WERI-Rb-1 (cell line): ENCODE results near the gene PPP2R2C.

Source experiments
- DNase-seq: peaks from one replicate; pipeline ENCODE4 v3.0.0-alpha.2; 2020
- H3K27ac ChIP-seq: fragments of 250-450 bp; sonication (Bioruptor Pico); 2 replicates; pipeline ENCODE4 v1.5.1; 2020; ENCODE audit warnings: mild to moderate bottlenecking, moderate library complexity
- H3K27me3 ChIP-seq: fragments of 250-450 bp; sonication (Bioruptor Pico); 2 replicates; pipeline ENCODE4 v1.5.1; 2021; ENCODE audit warnings: mild to moderate bottlenecking, low read depth, moderate library complexity; ENCODE audit not compliant: insufficient read depth, severe bottlenecking
- H3K36me3 ChIP-seq: fragments of 250-450 bp; sonication (Bioruptor Pico); 2 replicates; pipeline ENCODE4 v1.5.1; 2020; ENCODE audit warnings: mild to moderate bottlenecking, moderate library complexity
- H3K4me3 ChIP-seq: 2 replicates; pipeline ENCODE4 v1.5.1; 2011; ENCODE audit warnings: low read depth, mild to moderate bottlenecking, control low read depth, low read length
- H3K9me3 ChIP-seq: fragments of 250-450 bp; sonication (Bioruptor Pico); 2 replicates; pipeline ENCODE4 v1.5.1; 2021; ENCODE audit warnings: mild to moderate bottlenecking, moderate library complexity; ENCODE audit not compliant: severe bottlenecking
- TF ChIP-seq, protein P1 (sequence below): IDR thresholded peaks from 2 replicates; pipeline ENCODE4 v1.5.1; 2011; ENCODE audit warnings: low read depth, mild to moderate bottlenecking, control low read depth, inconsistent platforms, low read length

PPP2R2C gene

DNA sequence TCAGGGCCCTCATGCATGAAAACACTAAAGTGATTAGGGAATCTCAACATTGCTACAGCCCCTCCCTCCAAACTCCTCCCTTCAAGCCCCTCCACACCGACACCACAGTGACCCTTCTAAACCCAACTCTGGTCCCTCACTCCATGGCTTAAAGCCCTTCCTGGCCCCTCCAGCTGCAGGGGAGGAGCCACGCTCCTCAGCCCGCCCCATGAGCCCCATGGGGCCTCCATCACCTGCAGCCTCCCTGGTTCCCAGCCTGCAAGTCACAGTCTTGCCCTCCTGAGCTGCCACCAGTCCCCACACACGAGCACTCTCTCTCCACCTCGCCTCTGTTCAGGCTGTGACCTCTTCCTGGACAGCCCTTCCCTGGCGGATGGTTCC is 31.2 kb downstream of the PPP2R2C start:
- no peak overlapping the region for H3K27ac ChIP-seq
- H3K36me3 ChIP-seq, result no peaks in the 10 kb centered on the region
- H3K27me3 ChIP-seq, result no peaks in the 10 kb centered on the region
- no peaks in the 10 kb centered on the region for H3K9me3 ChIP-seq
- TF ChIP-seq, protein P1, sequence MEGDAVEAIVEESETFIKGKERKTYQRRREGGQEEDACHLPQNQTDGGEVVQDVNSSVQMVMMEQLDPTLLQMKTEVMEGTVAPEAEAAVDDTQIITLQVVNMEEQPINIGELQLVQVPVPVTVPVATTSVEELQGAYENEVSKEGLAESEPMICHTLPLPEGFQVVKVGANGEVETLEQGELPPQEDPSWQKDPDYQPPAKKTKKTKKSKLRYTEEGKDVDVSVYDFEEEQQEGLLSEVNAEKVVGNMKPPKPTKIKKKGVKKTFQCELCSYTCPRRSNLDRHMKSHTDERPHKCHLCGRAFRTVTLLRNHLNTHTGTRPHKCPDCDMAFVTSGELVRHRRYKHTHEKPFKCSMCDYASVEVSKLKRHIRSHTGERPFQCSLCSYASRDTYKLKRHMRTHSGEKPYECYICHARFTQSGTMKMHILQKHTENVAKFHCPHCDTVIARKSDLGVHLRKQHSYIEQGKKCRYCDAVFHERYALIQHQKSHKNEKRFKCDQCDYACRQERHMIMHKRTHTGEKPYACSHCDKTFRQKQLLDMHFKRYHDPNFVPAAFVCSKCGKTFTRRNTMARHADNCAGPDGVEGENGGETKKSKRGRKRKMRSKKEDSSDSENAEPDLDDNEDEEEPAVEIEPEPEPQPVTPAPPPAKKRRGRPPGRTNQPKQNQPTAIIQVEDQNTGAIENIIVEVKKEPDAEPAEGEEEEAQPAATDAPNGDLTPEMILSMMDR, result no peak
- no peak overlapping the region for H3K4me3 ChIP-seq
- no peak for DNase-seq

DNA sequence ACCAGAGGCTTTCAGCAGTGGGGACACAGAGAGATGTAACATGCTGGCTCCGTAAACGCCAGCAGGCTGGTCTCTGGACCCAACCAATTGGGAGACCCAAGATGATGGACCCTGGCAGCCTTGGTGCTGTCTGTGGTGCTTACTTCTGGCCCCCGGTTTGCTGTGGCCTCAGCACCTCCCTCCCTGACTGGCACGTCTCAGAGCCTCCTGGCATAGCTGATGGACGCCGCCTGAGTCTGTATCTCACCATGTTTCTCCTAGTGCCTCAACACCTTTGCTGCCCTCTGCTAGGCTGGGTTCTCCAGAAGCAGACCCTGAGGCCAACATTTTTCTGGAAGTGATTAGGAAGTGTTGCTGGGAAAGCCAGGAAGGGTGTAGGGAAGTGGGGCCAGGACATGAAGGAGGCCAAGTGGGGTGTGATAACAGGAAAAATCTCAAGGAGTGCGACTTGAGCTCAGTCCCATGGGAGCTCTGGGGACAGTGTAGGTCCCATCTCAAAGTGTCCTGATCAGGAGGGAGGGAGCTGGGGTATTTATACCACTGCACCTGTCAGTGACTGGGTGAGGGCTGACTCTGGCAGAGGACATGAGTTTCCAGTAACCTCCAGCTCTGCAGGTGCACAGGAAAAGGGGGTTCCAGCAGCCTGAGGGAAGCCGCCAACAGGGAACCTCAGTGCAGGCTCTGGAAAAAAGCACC is 31.8 kb downstream of the PPP2R2C start:
- TF ChIP-seq, protein P1, result no peak
- Histone ChIP-seq H3K36me3 (no peaks in the 10 kb centered on the region), H3K4me3 (no peak overlapping the region), H3K27ac (no peak overlapping the region), H3K9me3 (no peaks in the 10 kb centered on the region), H3K27me3 (no peaks in the 10 kb centered on the region)
- DNase-seq, result no peak

DNA sequence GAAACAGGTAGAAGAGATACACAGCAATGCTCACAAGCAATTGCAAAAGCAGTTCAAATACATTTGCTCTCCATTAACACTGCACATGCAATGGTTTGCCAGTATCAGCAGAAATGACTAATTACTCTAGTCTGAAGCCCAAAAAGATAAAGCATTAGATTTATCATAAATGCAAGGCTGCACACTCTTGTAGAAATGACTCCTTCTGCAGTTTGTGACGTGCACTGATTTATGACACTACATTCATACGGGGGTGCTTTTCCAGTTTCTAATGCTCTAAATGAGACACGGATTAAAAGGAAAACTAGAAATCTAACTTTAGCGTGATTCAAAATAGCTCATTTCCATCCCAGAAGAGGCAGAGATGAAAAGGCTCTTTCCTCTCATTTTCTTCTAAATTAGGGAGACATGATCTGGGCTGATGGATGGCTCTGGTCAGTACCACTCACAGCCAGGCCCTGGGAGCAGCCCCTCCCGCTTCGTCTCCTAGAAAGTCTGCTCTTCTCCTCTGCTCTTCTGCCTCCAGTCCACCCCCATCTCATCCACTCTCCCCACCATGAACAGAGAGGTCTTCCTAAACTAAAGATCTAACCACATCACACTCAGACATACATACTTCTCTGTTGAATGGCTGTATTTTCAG is 33.2 kb downstream of the PPP2R2C start:
- Histone ChIP-seq H3K36me3 (no peaks in the 10 kb centered on the region), H3K9me3 (peaks cover 7% of the 10 kb centered on the region), H3K27ac (no peak overlapping the region), H3K27me3 (no peaks in the 10 kb centered on the region), H3K4me3 (no peak overlapping the region)
- DNase-seq, result no peak
- TF ChIP-seq, protein P1, result no peak

DNA sequence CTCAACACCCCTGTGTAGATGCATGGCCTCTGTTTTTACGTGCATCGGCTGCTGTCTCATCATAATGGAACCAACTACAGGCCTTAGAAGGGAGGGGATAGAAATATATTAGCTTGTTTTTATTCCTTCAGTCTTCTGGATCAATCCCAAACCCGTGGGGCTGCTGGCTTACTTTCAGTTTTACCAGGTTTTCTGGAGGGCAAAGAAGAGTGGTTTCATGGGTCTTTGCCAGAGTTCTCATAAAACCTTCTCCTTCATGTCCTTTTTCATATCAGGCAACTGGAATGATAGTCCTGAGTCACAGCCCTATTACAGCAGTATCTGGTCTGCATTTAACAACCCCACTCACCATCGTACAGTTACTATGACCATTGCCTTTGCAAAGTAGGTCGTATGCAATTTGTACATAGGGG is 34.6 kb downstream of the PPP2R2C start:
- peaks cover 7% of the 10 kb centered on the region for H3K9me3 ChIP-seq
- H3K27me3 ChIP-seq, result no peaks in the 10 kb centered on the region
- no peak overlapping the region for H3K4me3 ChIP-seq
- TF ChIP-seq, protein P1, result no peak
- H3K36me3 ChIP-seq, result no peaks in the 10 kb centered on the region
- no peak overlapping the region for H3K27ac ChIP-seq
- DNase-seq, result no peak

DNA sequence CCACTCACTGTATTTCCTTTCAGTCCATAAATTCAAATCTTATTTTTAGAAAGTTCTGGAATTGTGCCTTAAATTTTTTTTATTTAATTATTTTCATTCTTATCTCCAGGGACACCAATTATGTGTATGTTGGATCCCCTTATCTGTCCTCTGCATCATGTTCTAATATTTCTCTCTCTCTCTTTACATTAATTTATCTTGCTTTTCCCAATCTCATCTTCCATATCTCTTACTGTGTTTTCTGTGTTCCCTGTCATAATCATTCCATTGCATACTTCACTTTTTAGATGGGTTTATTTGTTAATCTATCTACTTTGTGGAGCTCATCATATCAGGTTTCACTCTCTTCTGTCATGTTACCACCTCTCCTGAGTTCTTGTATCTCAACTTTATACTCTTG is 37.4 kb downstream of the PPP2R2C start:
- Histone ChIP-seq H3K4me3 (no peak overlapping the region), H3K9me3 (peaks cover 7% of the 10 kb centered on the region), H3K27ac (no peak overlapping the region), H3K27me3 (no peaks in the 10 kb centered on the region), H3K36me3 (no peaks in the 10 kb centered on the region)
- DNase-seq, result no peak
- TF ChIP-seq, protein P1, result no peak
